ENCODE measurements around the gene SPC24.
"Not testable (repeated sequence)": the region's sequence is repeated elsewhere in the genome, so short reads cannot be mapped to it uniquely, and the experiment has no call there.

The SPC24 gene

DNA sequence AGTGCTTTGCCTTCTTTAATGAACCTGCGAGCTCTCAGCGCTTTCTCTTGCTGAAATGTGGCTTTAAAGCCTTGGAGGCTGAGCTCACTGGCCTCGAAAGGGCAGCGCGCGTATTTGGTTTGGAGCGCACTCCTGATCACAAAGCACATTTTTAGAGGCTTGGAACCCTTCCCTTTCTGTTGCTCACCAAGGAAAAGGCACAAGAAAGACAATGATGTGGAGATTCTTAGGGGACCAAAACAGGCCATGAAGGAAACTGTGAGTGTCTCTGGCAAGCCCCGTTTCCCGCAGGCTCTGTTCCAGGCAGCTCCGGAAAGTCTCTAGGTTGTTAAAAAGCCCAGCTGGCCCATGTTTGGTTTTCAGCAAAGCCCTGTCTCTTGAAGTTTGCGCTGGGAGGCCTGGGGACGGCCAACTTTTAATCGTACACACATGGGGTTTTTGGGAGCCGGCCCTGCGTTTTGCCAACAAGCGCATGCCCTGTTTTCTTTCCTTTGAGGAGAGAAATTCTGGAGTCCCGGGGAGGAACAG lies 9.4 kb upstream of the SPC24 start:
- DNase-seq (ENCODE audit: low read depth), result peak; percentile 92
- H3K4me3 ChIP-seq (ENCODE audit: control insufficient read depth, low read depth, low read length), result no peak overlapping the region
- TF ChIP-seq, protein P1, sequence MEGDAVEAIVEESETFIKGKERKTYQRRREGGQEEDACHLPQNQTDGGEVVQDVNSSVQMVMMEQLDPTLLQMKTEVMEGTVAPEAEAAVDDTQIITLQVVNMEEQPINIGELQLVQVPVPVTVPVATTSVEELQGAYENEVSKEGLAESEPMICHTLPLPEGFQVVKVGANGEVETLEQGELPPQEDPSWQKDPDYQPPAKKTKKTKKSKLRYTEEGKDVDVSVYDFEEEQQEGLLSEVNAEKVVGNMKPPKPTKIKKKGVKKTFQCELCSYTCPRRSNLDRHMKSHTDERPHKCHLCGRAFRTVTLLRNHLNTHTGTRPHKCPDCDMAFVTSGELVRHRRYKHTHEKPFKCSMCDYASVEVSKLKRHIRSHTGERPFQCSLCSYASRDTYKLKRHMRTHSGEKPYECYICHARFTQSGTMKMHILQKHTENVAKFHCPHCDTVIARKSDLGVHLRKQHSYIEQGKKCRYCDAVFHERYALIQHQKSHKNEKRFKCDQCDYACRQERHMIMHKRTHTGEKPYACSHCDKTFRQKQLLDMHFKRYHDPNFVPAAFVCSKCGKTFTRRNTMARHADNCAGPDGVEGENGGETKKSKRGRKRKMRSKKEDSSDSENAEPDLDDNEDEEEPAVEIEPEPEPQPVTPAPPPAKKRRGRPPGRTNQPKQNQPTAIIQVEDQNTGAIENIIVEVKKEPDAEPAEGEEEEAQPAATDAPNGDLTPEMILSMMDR (conservative IDR thresholded peaks at IDR 0.05; ENCODE audit: control insufficient read depth, insufficient read depth, low read depth, low read length), result no peak

DNA sequence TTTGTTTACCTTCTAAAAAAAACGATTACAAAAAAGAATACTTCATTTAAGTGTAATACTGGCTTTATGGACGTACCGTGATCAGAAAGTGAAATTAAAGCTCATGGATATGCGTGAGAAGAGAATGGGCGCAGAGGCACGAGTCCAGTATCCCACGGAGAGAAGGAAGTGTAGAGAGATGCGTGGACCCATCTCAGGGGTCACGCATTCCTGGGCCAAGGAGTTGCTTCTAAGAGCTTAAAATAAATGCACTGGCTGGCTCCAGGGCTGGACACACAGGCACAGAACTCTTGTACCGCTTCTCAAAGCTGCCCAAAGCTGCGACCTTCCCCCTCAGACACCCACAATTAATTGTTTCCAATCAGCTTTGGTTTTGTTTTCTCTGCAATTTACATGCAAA lies 8.7 kb upstream of the SPC24 start:
- H3K4me3 ChIP-seq (ENCODE audit: control insufficient read depth, low read depth, low read length), result no peak overlapping the region
- no peak for DNase-seq (ENCODE audit: low read depth)
- TF ChIP-seq, protein P1 (conservative IDR thresholded peaks at IDR 0.05; ENCODE audit: control insufficient read depth, insufficient read depth, low read depth, low read length), result no peak

DNA sequence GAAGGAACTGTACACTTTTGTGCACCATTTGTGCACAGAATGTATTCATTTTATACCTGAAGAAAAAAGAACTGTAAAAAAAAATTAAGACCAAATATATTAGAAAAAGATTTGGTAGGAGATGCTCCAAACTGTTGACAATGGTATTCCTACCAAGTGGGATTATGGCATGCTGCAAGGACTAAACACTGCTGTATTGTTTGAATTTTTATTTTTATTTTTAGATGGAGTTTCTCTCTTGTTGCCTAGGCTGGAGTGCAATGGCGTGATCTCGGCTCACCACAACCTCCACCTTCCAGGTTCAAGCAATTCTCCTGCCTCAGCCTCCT lies 4.8 kb upstream of the SPC24 start:
- DNase-seq (ENCODE audit: low read depth); H3K4me3 ChIP-seq (ENCODE audit: control insufficient read depth, low read depth, low read length): not testable (repeated sequence)

DNA sequence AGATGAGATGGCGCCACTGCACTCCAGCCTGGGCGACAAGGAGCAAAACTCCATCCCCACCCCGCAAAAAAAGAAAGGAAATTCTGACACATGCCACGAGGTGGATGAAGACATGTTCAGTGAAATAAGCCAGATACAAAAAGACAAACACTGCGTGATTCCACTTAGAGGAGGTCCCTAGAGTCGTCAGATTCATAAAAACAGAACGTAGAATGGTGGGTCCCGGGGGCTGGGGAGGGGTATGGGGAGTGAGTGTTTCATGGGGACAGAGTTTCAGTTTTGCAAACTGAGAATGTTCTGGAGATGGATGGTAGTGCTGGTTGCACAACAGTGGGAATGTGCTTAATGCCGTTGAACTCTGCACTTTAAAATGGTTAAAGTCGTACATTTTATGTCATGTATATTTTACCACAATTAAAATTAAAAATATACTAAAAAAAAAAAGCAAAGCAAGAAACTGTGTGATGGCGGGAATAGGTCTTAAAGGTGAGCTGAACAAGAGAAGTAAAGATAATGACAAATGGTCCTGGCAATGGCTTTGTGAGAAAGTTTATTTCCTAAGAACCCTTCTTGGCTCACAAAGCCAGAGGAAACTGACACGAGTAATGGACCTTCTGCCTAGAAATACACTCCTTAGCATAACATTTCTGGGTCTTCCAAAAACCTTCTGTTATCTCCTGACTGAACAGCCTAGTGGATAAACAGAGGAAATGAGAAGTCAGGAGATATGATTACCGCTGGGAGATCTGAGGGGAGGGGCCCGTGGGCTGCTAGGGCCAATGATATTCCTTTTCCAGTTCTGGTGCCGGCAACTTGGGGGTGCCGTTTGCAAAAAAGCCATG lies 4.2 kb upstream of the SPC24 start:
- H3K4me3 ChIP-seq (ENCODE audit: control insufficient read depth, low read depth, low read length), result no peak overlapping the region
- peak; percentile 66 for DNase-seq (ENCODE audit: low read depth)
- TF ChIP-seq, protein P1 (conservative IDR thresholded peaks at IDR 0.05; ENCODE audit: control insufficient read depth, insufficient read depth, low read depth, low read length), result no peak

DNA sequence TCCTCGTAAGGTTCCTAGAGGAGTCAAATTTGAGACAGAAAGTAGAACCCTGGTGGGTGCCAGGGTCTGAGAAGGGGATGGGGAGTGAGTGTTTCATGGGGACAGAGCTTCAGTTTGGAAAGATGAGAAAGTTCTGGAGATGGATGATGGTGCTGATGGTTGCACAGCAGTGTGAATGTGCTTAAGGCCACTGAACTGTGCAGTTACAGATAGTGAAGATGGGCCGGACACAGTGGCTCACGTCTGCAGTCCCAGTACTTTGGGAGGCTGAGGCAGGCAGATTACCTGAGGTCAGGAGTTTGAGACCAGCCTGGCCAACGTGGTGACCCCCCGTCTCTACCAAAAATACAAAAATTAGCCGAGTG lies 917 bp downstream of the SPC24 start:
- DNase-seq (ENCODE audit: low read depth), result no peak
- TF ChIP-seq, protein P1 (conservative IDR thresholded peaks at IDR 0.05; ENCODE audit: control insufficient read depth, insufficient read depth, low read depth, low read length), result no peak
- H3K4me3 ChIP-seq (ENCODE audit: control insufficient read depth, low read depth, low read length), result peak overlapping the region; percentile 83

DNA sequence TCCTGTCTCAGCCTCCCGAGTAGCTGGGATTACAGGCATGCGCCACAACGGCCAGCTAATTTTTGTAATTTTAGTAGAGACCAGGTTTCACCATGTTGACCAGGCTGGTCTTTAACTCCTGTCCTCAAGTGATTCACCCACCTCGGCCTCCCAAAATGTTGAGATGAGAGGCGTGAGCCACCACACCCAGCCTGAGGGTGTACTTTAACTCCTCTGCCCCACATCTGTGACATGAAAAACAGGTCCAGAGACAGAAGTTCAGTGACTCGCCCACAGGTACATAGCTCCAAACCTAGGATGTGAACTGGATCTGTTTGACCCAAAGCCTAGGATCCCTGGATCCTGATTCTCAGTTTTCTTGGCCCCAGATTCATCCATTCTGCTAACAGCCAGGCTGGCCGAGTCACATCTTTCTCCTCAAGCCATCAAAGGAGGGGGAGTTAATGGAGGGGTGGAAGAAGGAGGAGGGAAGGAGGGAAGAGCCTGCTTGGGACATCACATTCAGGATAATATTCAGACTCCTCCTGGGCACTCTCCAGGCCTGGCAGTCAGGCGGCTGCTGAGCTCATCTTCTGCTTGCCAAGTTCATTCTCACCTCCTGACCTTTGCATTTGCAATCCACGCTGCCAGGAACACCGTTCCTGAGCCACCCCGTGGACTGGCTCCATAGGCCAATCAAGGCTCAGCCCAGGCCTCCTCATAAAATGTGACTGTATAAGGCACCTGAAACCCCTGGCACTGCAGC lies 3.1 kb downstream of the SPC24 start:
- H3K4me3 ChIP-seq (ENCODE audit: control insufficient read depth, low read depth, low read length), result no peak overlapping the region
- DNase-seq (ENCODE audit: low read depth), result peak; percentile 96
- TF ChIP-seq, protein P1 (conservative IDR thresholded peaks at IDR 0.05; ENCODE audit: control insufficient read depth, insufficient read depth, low read depth, low read length), result no peak

DNA sequence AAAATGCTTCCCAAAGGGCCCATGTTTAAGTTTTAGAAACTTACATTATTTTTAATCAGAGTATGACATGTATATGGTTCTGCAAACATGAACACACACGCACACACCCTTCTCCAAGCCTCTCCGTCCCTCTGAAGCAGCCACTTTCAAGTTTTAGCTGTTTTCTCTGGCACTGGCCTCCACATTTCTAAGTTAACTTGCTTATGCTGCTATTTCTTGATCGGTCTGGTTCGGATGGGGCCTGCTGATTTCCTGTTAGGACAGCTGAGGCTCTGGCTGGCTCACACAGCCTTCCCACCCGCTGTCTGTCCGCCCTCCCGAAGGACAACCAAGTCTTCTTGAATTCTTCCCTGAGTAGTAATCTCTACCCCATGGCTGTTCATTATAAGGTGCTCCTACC lies 4.4 kb downstream of the SPC24 start:
- DNase-seq (ENCODE audit: low read depth), result no peak
- TF ChIP-seq, protein P1 (conservative IDR thresholded peaks at IDR 0.05; ENCODE audit: control insufficient read depth, insufficient read depth, low read depth, low read length), result no peak
- no peak overlapping the region for H3K4me3 ChIP-seq (ENCODE audit: control insufficient read depth, low read depth, low read length)
